Hepatocyte (in vitro differentiated cells): Measurements from ENCODE around the gene CTAG1A. TPM values are rescaled to one million over a fixed set of nuclear protein-coding genes. Genes with fewer than 3 reads are reported as not detected.
A peak's percentile ranks its signal among the peaks of the same experiment; 100 is the strongest.
"Not testable (repeated sequence)": the region's sequence is repeated elsewhere in the genome, so short reads cannot be mapped to it uniquely, and the experiment has no call there.

Experiments
- DNase-seq: peaks from one replicate; pipeline ENCODE4 v3.0.0-alpha.2; 2016; ENCODE audit warnings: low spot score
- H2AFZ ChIP-seq: fragments of 200-600 bp; sonication (generic); 2 replicates; pipeline ENCODE4 v1.6.0; 2016; ENCODE audit warnings: antibody characterized with exemption, mild to moderate bottlenecking
- H3K27ac ChIP-seq: fragments of 200-600 bp; sonication (generic); 2 replicates; pipeline ENCODE4 v1.5.1; 2016; ENCODE audit warnings: mild to moderate bottlenecking
- H3K27me3 ChIP-seq: fragments of 200-600 bp; sonication (generic); 2 replicates; pipeline ENCODE4 v1.6.1; 2016
- H3K36me3 ChIP-seq: fragments of 200-600 bp; sonication (generic); replicated peaks from 2 replicates; pipeline ENCODE4 v1.5.1; 2016; ENCODE audit warnings: low read depth; ENCODE audit not compliant: insufficient read depth
- H3K4me1 ChIP-seq: fragments of 200-600 bp; sonication (generic); 2 replicates; pipeline ENCODE4 v1.5.1; 2016; ENCODE audit warnings: mild to moderate bottlenecking, moderate library complexity; ENCODE audit not compliant: insufficient read depth
- H3K4me2 ChIP-seq: fragments of 200-600 bp; sonication (generic); 2 replicates; pipeline ENCODE4 v1.6.0; 2016
- H3K4me3 ChIP-seq: fragments of 200-600 bp; sonication (generic); 2 replicates; pipeline ENCODE4 v1.5.1; 2016; ENCODE audit warnings: mild to moderate bottlenecking
- H3K79me2 ChIP-seq: fragments of 200-600 bp; sonication (generic); 2 replicates; pipeline ENCODE4 v1.6.0; 2017; ENCODE audit warnings: mild to moderate bottlenecking
- H3K9me2 ChIP-seq: fragments of 200-600 bp; sonication (generic); replicated peaks from 2 replicates; pipeline ENCODE4 v1.6.0; 2017; ENCODE audit warnings: mild to moderate bottlenecking; ENCODE audit not compliant: insufficient read depth
- H3K9me3 ChIP-seq: fragments of 200-600 bp; sonication (generic); 2 replicates; pipeline ENCODE4 v1.5.1; 2016; ENCODE audit warnings: low read depth, mild to moderate bottlenecking
- H4K20me1 ChIP-seq: fragments of 200-600 bp; sonication (generic); 2 replicates; pipeline ENCODE4 v1.6.0; 2016; ENCODE audit warnings: mild to moderate bottlenecking; ENCODE audit not compliant: insufficient read depth, poor library complexity, severe bottlenecking
- EZH2 ChIP-seq: fragments of 200-600 bp; sonication (generic); IDR thresholded peaks from 2 replicates; pipeline ENCODE4 v1.6.1; 2016; ENCODE audit warnings: antibody characterized with exemption, mild to moderate bottlenecking, borderline replicate concordance
- EZH2phosphoT487 ChIP-seq: fragments of 200-600 bp; sonication (generic); IDR thresholded peaks from one replicate; pipeline ENCODE4 v1.6.1; 2018; ENCODE audit warnings: antibody characterized with exemption, mild to moderate bottlenecking, low read depth, moderate library complexity; ENCODE audit not compliant: unreplicated experiment, severe bottlenecking
- WGBS: methylation state at CpG from one replicate; pipeline ENCODE4 v1.1.6; 2016; ENCODE audit warnings: low lambda C conversion rate; ENCODE audit errors: missing lambda C conversion rate; 5-methylcytosine and 5-hydroxymethylcytosine counted together
- polyA plus RNA-seq: library from polyadenylated mRNA; unstranded; fragments of >200 nt; fragmentation: Nextera tagmentation; extraction: Ambion mirVana; gene quantifications from 2 replicates; pipeline ENCODE4 v1.2.1, GENCODE V29; 2016
- total RNA-seq: library from RNA; depleted of rRNA; stranded (reverse); fragments of >200 nt; gene quantifications from 2 replicates; pipeline ENCODE4 v1.2.3, GENCODE V29; 2014
- TF ChIP-seq, protein P1 (sequence below): fragments of 200-600 bp; sonication (generic); IDR thresholded peaks from 2 replicates; pipeline ENCODE4 v1.5.1; 2016; ENCODE audit warnings: antibody characterized with exemption, mild to moderate bottlenecking; ENCODE audit not compliant: poor library complexity

The CTAG1A gene
- total and polyA plus RNA-seq, 2 experiments from 2014 or later, result not detected

DNA sequence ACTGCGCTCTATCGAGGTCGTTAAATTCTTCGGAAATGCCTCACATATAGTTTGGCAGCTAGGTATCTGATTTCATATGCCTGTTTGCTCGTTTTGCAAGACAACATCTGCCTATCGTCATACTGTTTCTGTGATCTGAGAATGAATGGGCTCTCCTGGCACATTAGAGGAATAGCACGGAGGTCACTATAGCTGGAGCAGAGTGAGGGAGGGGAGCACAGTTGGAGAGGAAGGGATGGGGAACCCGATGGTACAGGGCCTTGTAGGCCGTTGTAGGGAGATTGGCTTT lies 37.0 kb upstream of the CTAG1A start:
- Histone ChIP-seq H3K36me3 (no peaks in the 10 kb centered on the region), H4K20me1 (no peaks in the 10 kb centered on the region), H3K4me2 (peak overlapping the region; percentile 82), H3K79me2 (peaks cover 39% of the 10 kb centered on the region), H3K27ac (peak overlapping the region; percentile 99), H3K27me3 (no peaks in the 10 kb centered on the region), H3K9me2 (no peaks in the 10 kb centered on the region), H2AFZ (peak overlapping the region; percentile 44), H3K4me1 (peaks cover 3% of the 10 kb centered on the region), H3K9me3 (no peaks in the 10 kb centered on the region), H3K4me3 (peak overlapping the region; percentile 73)
- TF ChIP-seq, protein P1, sequence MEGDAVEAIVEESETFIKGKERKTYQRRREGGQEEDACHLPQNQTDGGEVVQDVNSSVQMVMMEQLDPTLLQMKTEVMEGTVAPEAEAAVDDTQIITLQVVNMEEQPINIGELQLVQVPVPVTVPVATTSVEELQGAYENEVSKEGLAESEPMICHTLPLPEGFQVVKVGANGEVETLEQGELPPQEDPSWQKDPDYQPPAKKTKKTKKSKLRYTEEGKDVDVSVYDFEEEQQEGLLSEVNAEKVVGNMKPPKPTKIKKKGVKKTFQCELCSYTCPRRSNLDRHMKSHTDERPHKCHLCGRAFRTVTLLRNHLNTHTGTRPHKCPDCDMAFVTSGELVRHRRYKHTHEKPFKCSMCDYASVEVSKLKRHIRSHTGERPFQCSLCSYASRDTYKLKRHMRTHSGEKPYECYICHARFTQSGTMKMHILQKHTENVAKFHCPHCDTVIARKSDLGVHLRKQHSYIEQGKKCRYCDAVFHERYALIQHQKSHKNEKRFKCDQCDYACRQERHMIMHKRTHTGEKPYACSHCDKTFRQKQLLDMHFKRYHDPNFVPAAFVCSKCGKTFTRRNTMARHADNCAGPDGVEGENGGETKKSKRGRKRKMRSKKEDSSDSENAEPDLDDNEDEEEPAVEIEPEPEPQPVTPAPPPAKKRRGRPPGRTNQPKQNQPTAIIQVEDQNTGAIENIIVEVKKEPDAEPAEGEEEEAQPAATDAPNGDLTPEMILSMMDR, result no peak
- TF ChIP-seq EZH2 (no peak), EZH2phosphoT487 (no peak)
- 34% methylated on average over 9 of the region's 9 CpGs for WGBS
- DNase-seq, result no peak

DNA sequence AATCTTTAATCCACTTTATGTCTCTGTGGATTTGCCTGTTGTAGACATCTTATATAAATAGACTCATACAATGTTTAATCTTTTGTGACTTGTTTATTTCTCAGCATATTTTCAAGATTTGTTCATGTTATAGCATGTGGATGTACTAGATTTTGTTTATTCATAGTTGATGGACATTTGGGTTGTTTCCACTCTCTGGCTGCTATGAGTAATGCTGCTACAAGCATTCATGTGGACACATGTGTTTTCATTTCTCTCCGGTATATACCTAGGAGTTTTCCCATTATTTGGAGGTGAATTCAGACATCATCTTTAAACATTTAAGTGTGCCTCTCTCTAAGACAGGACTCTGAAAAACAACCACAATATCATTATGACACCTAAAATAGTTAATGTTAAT lies 35.2 kb upstream of the CTAG1A start:
- Histone ChIP-seq H3K79me2 (peaks cover 39% of the 10 kb centered on the region), H3K4me2 (no peak overlapping the region), H3K9me2 (no peaks in the 10 kb centered on the region), H4K20me1 (no peaks in the 10 kb centered on the region), H3K36me3 (no peaks in the 10 kb centered on the region), H3K27me3 (no peaks in the 10 kb centered on the region), H3K4me3 (no peak overlapping the region), H2AFZ (no peak overlapping the region), H3K9me3 (no peaks in the 10 kb centered on the region), H3K4me1 (peaks cover 3% of the 10 kb centered on the region), H3K27ac (no peak overlapping the region)
- WGBS, result 92% methylated on average over 1 of the region's 1 CpG
- no peak for DNase-seq
- TF ChIP-seq EZH2, result no peak
- TF ChIP-seq, protein P1, result no peak
- TF ChIP-seq EZH2phosphoT487, result no peak

DNA sequence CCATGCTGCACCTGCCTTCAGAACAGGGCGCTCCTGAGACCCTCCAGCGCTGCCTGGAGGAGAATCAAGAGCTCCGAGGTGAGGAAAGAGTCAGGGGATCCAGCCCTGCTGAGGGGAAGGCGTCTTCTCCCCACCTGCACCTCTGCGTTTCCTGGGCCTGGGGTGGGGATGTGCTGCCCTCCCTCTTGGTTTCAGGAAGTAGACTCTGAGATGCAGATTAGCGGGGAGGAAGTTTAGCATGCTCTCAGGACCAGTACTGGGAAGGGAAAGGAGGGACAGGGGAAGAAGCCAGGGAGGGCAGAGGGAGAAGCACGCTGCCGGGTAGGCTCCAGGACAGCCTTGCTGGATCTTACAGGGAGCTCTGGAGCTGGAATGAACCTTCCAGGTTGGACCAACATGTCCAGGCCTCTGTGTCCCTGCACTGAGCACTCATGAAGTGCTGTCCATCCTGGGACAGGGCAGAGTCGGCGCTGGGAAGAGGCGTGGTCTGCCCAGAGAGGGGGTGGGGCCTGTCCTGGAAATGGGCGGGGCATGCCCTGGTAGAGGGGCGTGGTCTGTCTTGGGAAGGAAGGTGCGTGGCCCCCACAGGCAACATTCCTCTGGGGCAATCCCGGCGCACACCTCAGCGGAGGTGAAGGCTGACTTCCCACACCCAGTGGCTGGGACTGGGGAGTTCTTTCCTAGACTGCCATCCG lies 32.7 kb upstream of the CTAG1A start:
- peaks cover 39% of the 10 kb centered on the region for H3K79me2 ChIP-seq
- not testable (repeated sequence) for H3K9me2 ChIP-seq, DNase-seq, H3K27me3 ChIP-seq, H2AFZ ChIP-seq, H3K4me1 ChIP-seq, H3K4me3 ChIP-seq, H4K20me1 ChIP-seq, H3K9me3 ChIP-seq, H3K4me2 ChIP-seq, H3K36me3 ChIP-seq, H3K27ac ChIP-seq
- 88% methylated on average over 9 of the region's 18 CpGs for WGBS

DNA sequence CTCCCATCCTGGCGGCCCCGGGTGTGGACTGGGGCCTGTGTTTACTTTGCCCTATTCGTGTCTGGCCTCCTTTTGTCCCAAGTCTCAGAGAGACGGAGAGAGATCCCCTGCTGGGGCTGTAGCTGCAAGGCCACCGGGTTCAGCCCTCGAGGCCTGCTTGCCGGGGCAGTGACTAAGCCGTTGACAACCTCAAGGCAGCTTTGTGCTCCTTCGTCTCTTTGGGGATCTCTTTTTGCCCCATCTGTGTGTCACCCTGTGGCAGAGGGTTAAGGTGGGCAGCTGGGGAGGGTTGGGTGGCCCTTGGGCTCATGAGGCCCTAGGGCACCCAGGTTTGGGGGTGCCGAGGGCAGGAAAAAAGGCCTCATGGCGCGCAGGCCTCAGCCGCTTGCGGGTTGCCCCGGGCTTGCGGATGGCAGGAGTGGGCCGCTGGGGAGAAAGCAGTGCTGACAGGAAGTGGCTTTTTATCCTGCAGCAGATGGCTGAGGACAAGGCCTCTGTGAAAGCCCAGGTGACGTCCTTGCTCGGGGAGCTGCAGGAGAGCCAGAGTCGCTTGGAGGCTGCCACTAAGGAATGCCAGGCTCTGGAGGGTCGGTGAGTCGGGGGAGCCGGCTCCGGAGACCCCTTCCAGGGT lies 26.8 kb upstream of the CTAG1A start:
- H3K36me3 ChIP-seq, H4K20me1 ChIP-seq, H3K4me2 ChIP-seq, H3K27ac ChIP-seq, H3K9me2 ChIP-seq, H3K9me3 ChIP-seq, H3K79me2 ChIP-seq, H3K27me3 ChIP-seq, DNase-seq, H2AFZ ChIP-seq, H3K4me1 ChIP-seq, H3K4me3 ChIP-seq: not testable (repeated sequence)
- 95% methylated on average over 5 of the region's 24 CpGs for WGBS

DNA sequence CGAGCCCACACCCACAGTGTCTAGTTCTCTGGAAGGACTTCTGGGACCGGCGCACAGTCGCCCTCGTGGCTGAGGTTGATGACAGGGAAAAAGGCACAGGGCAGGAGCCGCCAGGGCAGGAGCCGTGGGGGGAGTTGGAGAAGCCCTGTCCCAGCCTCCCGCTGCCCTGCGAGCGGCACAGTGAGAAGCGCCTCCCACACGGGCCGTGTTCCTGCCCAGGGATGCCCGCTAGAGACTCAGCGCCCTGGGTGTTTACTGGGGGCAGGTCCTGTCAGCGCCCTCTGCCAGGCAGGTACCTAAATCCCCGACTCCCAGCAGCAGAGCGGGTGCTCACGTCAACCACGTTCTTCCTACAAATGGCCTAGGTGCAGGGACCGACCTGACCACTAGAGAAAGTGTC lies 26.0 kb upstream of the CTAG1A start:
- not testable (repeated sequence) for H3K4me3 ChIP-seq, H3K4me1 ChIP-seq, H3K4me2 ChIP-seq, H3K79me2 ChIP-seq, DNase-seq, H3K9me3 ChIP-seq, H3K27ac ChIP-seq, H4K20me1 ChIP-seq, H3K36me3 ChIP-seq, H3K9me2 ChIP-seq, H3K27me3 ChIP-seq, H2AFZ ChIP-seq
- 95% methylated on average over 11 of the region's 21 CpGs for WGBS

DNA sequence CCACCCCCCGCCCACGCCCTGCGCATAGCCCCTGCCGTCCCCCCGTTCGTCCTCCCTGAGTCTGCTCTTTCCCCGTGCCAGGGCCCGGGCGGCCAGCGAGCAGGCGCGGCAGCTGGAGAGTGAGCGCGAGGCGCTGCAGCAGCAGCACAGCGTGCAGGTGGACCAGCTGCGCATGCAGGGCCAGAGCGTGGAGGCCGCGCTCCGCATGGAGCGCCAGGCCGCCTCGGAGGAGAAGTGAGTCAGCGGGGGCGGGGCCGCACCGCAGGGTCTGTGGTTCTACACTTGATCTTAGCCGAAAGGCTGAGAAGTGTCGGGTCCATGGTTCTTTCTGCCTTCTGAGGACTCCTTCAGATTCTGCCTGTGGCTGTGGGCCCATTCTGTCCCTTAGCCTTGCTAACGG lies 24.6 kb upstream of the CTAG1A start:
- not testable (repeated sequence) for H3K4me1 ChIP-seq, H3K4me2 ChIP-seq, H3K27ac ChIP-seq, H3K27me3 ChIP-seq, H3K9me2 ChIP-seq, H3K79me2 ChIP-seq, H2AFZ ChIP-seq, H4K20me1 ChIP-seq, DNase-seq, H3K9me3 ChIP-seq, H3K36me3 ChIP-seq, H3K4me3 ChIP-seq
- WGBS, result 96% methylated on average over 15 of the region's 31 CpGs

DNA sequence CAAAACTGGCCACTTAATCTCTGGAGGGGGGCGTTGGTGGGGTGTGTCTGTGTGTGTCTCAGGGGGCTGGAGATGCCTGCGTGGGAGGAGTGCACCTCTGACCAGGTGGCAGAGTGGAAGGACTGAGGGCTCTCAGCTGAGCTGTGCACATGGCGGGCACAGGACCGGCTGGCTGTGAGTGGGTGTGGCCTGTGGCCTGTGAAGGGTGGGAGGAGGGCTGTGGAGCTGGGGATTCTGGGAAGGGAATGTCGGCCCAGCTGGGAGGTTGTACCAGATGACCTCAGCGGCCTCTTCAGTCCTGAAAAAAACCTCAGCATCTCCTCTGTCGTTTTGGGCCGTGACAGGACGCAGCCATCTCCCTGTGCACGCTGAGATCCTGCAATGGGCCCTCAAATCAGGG lies 22.6 kb upstream of the CTAG1A start:
- H3K27ac ChIP-seq, H3K4me2 ChIP-seq, H4K20me1 ChIP-seq, H3K4me3 ChIP-seq, H2AFZ ChIP-seq, H3K36me3 ChIP-seq, DNase-seq, H3K4me1 ChIP-seq, H3K79me2 ChIP-seq, H3K9me2 ChIP-seq, H3K27me3 ChIP-seq, H3K9me3 ChIP-seq: not testable (repeated sequence)
- WGBS, result no CpG with 5 or more reads among the region's 10 CpGs
